Measurements from ENCODE around the gene TMEM26. TPM values are rescaled to one million over a fixed set of nuclear protein-coding genes. Genes with fewer than 3 reads are reported as not detected.

TMEM26 gene
- total and polyA plus RNA-seq, 2 experiments from 2014 or later = 1.0 to 1.9 TPM

DNA sequence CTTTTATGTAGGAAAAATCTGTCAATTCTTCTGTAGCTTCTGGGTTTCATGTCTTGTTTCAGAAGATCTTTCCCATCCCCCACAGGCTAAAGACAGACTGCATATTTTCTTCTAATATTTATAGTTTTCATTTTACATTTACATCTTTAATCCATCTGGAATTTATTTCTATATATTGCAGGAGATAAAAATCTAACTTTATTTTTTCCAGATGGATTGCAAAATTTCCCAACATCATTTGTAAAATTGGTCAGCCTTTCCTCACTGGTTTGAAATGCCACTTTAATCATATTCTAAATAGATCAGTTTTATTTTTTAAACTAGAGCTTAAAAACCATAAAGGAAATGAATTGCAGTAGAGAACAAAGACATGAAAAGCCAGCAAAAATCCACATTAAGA is 46.9 kb downstream of the TMEM26 start (continued):
- TF ChIP-seq, protein P1, sequence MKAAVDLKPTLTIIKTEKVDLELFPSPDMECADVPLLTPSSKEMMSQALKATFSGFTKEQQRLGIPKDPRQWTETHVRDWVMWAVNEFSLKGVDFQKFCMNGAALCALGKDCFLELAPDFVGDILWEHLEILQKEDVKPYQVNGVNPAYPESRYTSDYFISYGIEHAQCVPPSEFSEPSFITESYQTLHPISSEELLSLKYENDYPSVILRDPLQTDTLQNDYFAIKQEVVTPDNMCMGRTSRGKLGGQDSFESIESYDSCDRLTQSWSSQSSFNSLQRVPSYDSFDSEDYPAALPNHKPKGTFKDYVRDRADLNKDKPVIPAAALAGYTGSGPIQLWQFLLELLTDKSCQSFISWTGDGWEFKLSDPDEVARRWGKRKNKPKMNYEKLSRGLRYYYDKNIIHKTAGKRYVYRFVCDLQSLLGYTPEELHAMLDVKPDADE (IDR thresholded peaks at IDR 0.05) = no peak
- TF ChIP-seq CTCF (conservative IDR thresholded peaks at IDR 0.05; ENCODE audit: low read depth in 2 of 2) (no peak), POLR2AphosphoS5 (IDR thresholded peaks at IDR 0.05; ENCODE audit: low read depth) (no peak)

DNA sequence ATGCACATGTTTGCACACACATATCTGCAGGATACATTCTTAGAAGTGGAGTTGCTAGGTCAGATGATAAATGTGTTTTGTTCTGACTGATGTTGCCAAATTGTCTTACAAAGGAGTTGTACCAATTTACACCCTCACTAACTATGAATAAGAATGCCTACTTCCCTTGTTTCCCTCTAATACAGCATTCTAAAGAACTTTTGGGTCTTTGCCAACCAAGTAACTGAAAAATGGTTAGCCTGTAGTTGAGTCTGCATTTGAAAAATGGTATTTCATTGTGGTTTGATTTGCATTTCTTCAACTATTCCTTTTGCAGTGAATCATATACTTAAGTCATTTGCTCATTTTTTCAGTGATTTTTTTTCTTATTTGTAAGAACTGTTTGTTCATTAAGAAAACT is 48.4 kb downstream of the TMEM26 start:
- ATAC-seq (no peak), DNase-seq (ENCODE audit: low spot score) (no peak)
- peaks cover 37% of the 10 kb centered on the region for H3K4me1 Mint-ChIP-seq
- Histone ChIP-seq H3K27me3 (ENCODE audit: insufficient read depth) (no peaks in the 10 kb centered on the region), H3K27ac (ENCODE audit: low read depth) (no peak overlapping the region), H3K4me1 (ENCODE audit: insufficient read depth) (peaks cover 30% of the 10 kb centered on the region), H3K4me2 (peak overlapping the region; percentile 24; the same call in 1 of the 2 replicates), H3K36me3 (ENCODE audit: insufficient read depth) (no peaks in the 10 kb centered on the region), H3K79me2 (replicated peaks; ENCODE audit: insufficient read depth) (no peaks in the 10 kb centered on the region), H3K4me3 (no peak overlapping the region), H3F3A (replicated peaks; ENCODE audit: low read depth) (no peaks in the 10 kb centered on the region), H4K20me1 (replicated peaks; ENCODE audit: insufficient read depth) (no peaks in the 10 kb centered on the region), H2AFZ (no peak overlapping the region), H3K9me2 (ENCODE audit: insufficient read depth) (no peaks in the 10 kb centered on the region; the same call in 1 of the 2 replicates)
- H3K27me3 Mint-ChIP-seq (ENCODE audit: insufficient read depth, low read depth, poor library complexity) = no peaks in the 10 kb centered on the region
- H3K36me3 Mint-ChIP-seq (ENCODE audit: low read depth) = peaks cover 7% of the 10 kb centered on the region; the same call in 1 of the 3 replicates
- H3K9me3 Mint-ChIP-seq = no peaks in the 10 kb centered on the region
- H3K27ac Mint-ChIP-seq = no peak overlapping the region
- H3K4me3 Mint-ChIP-seq = no peak overlapping the region
- TF ChIP-seq EZH2 (IDR thresholded peaks at IDR 0.05; ENCODE audit: low read depth, unreplicated experiment) (no peak), POLR2AphosphoS5 (IDR thresholded peaks at IDR 0.05; ENCODE audit: low read depth) (no peak), CREB1 (CRISPR knock-in tag; IDR thresholded peaks at IDR 0.05; ENCODE audit: low read depth) (no peak), ZNF462 (CRISPR knock-in tag; IDR thresholded peaks at IDR 0.05) (no peak), JUNB (IDR thresholded peaks at IDR 0.05; ENCODE audit: unreplicated experiment) (no peak), STAT1 (IDR thresholded peaks at IDR 0.05; ENCODE audit: unreplicated experiment) (no peak)
- TF ChIP-seq, protein P2, sequence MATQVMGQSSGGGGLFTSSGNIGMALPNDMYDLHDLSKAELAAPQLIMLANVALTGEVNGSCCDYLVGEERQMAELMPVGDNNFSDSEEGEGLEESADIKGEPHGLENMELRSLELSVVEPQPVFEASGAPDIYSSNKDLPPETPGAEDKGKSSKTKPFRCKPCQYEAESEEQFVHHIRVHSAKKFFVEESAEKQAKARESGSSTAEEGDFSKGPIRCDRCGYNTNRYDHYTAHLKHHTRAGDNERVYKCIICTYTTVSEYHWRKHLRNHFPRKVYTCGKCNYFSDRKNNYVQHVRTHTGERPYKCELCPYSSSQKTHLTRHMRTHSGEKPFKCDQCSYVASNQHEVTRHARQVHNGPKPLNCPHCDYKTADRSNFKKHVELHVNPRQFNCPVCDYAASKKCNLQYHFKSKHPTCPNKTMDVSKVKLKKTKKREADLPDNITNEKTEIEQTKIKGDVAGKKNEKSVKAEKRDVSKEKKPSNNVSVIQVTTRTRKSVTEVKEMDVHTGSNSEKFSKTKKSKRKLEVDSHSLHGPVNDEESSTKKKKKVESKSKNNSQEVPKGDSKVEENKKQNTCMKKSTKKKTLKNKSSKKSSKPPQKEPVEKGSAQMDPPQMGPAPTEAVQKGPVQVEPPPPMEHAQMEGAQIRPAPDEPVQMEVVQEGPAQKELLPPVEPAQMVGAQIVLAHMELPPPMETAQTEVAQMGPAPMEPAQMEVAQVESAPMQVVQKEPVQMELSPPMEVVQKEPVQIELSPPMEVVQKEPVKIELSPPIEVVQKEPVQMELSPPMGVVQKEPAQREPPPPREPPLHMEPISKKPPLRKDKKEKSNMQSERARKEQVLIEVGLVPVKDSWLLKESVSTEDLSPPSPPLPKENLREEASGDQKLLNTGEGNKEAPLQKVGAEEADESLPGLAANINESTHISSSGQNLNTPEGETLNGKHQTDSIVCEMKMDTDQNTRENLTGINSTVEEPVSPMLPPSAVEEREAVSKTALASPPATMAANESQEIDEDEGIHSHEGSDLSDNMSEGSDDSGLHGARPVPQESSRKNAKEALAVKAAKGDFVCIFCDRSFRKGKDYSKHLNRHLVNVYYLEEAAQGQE (IDR thresholded peaks at IDR 0.05; ENCODE audit: unreplicated experiment) = no peak
- TF ChIP-seq, protein P1 (IDR thresholded peaks at IDR 0.05) = no peak

Measured in GM23338 (cell line).